T-cell (primary cell): ENCODE data around the gene PHF20. TPM values are rescaled to one million over a fixed set of nuclear protein-coding genes. Genes with fewer than 3 reads are reported as not detected.

ENCODE experiments used
- ATAC-seq, 4 experiments: fragments of 200-7000 bp in 3 of 4; fragments of 150-1000 bp in 1 of 4; cut with Tn5 transposase; replicated peaks in 1 of 4; 1 replicate in 3 of 4; 2 replicates in 1 of 4; pipeline ENCODE4 v1.10.0; 2021; ENCODE audit warnings: moderate library complexity in 3 of 4, mild to moderate bottlenecking in 2 of 4, moderate number of reproducible peaks in 1 of 4
- CTCF ChIA-PET, 2 donors: fragments of 300-600 bp; sonication (Branson Sonifier 250); formaldehyde crosslinking; loops; one replicate each; lab custom pipeline; 2022; ENCODE audit warnings: antibody characterized with exemption in 2 of 2; lab: Charles Lee
- POLR2A ChIA-PET, 2 donors: fragments of 300-600 bp; sonication (Branson Sonifier 250); formaldehyde crosslinking; loops; one replicate each; lab custom pipeline; 2022; ENCODE audit warnings: antibody characterized with exemption in 2 of 2; lab: Charles Lee
- DNase-seq, 35 experiments: peaks; one replicate each; pipeline versions ENCODE4 v3.0.0 to v3.0.0-alpha.2; 2013 to 2023
- H3K27ac ChIP-seq: one replicate; pipeline ENCODE4 v1.5.1; 2013; ENCODE audit warnings: low read length
- H3K27me3 ChIP-seq, 2 experiments: replicated peaks in 1 of 2; 1 replicate in 1 of 2; 2 replicates in 1 of 2; pipeline versions ENCODE4 v1.6.1 to v1.7.0; 2013; ENCODE audit warnings: low read length in 1 of 2, mixed read lengths in 1 of 2; ENCODE audit not compliant: control insufficient read depth in 2 of 2, insufficient read depth in 2 of 2; ENCODE audit errors: extremely low read depth in 1 of 2
- H3K36me3 ChIP-seq, 2 donors: 1 replicate in 1 of 2; 2 replicates in 1 of 2; pipeline versions ENCODE4 v1.6.1 to v1.7.0; 2013; ENCODE audit warnings: low read length in 1 of 2; ENCODE audit not compliant: control insufficient read depth in 2 of 2, insufficient read depth in 1 of 2; ENCODE audit errors: extremely low read depth in 1 of 2
- H3K4me1 ChIP-seq, 2 experiments: 1 replicate in 1 of 2; 2 replicates in 1 of 2; pipeline versions ENCODE4 v1.6.1 to v1.7.0; 2013; ENCODE audit warnings: low read length in 2 of 2, mixed read lengths in 1 of 2; ENCODE audit not compliant: insufficient read depth in 2 of 2, control insufficient read depth in 1 of 2; ENCODE audit errors: extremely low read depth in 1 of 2
- H3K4me3 ChIP-seq, 2 donors: 1 replicate in 1 of 2; 2 replicates in 1 of 2; pipeline versions ENCODE4 v1.5.1 to v1.7.0; 2013; ENCODE audit warnings: mild to moderate bottlenecking in 2 of 2, low read length in 1 of 2, moderate library complexity in 1 of 2; ENCODE audit not compliant: control insufficient read depth in 1 of 2; ENCODE audit errors: extremely low read depth in 1 of 2
- H3K9me3 ChIP-seq: 2 replicates; pipeline ENCODE4 v1.7.0; 2013
- H3K27ac Mint-ChIP-seq, 2 donors: one replicate each; pipeline ENCODE4 v1.8.0; 2020 to 2021; ENCODE audit warnings: mild to moderate bottlenecking in 2 of 2, mixed read lengths in 2 of 2
- H3K27me3 Mint-ChIP-seq, 2 donors: one replicate each; pipeline ENCODE4 v1.8.0; 2021 to 2022; ENCODE audit warnings: mixed read lengths in 2 of 2
- H3K36me3 Mint-ChIP-seq: one replicate; pipeline ENCODE4 v1.8.0; 2021; ENCODE audit warnings: mixed read lengths
- H3K4me1 Mint-ChIP-seq, 3 donors: one replicate each; pipeline ENCODE4 v1.8.0; 2020 to 2022; ENCODE audit warnings: mixed read lengths in 3 of 3, mild to moderate bottlenecking in 1 of 3
- H3K4me3 Mint-ChIP-seq, 3 donors: one replicate each; pipeline ENCODE4 v1.8.0; 2020 to 2022; ENCODE audit warnings: mild to moderate bottlenecking in 3 of 3, mixed read lengths in 3 of 3, moderate library complexity in 3 of 3
- H3K9me3 Mint-ChIP-seq, 3 donors: one replicate each; pipeline ENCODE4 v1.8.0; 2020 to 2022; ENCODE audit warnings: mixed read lengths in 3 of 3
- WGBS: methylation state at CpG from one replicate; pipeline ENCODE4 v1.1.5; 2013; ENCODE audit warnings: missing lambda C conversion rate; ENCODE audit not compliant: insufficient coverage; 5-methylcytosine and 5-hydroxymethylcytosine counted together
- total RNA-seq, 35 experiments: library from RNA in 6 of 35; stranded (reverse) in 6 of 35; fragments of 120-200 nt in 1 of 35; gene quantifications; one replicate each; pipeline versions ENCODE4 v1.2.1 to v1.2.4 and lab custom pipeline; 2013 to 2026

Gene PHF20
- total RNA-seq, 5 donors from 2014 or later (not counting 1 experiment from before 2014, with no cell fraction given) = 67.8 to 174 (median 68.9) TPM

DNA sequence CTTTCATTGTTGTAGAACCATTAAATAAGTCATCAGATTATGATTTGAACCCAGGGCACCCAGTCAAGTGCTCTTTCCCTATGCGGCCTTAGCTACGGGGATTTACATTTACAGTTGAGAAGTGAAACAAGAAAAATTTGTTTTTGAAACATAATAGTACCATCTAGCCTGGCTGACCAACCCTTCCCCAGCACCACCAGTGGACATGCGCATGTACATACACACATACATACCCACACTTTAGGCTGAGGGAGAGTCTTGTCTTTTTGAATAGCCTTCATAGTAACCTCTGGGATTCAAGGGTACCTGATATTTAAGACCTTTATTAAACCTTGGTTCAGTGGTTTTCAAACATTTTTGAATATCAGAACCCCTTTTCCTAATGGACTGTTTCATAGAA lies 148.7 kb downstream of the PHF20 start:
- H3K4me1 ChIP-seq = no peaks in the 10 kb centered on the region
- H3K36me3 Mint-ChIP-seq = peaks cover 40% of the 10 kb centered on the region
- no peaks in the 10 kb centered on the region for H3K9me3 ChIP-seq
- ChIA-PET CTCF (no interaction called here), POLR2A (interaction anchor here in 1 of 2 donors (0.6 kb wide), 1 partner anchor 200 kb away, joined by 3 read pairs; no protein-coding TSS in a partner anchor)
- no peak overlapping the region for H3K4me3 Mint-ChIP-seq
- no CpG with 5 or more reads among the region's 3 CpGs for WGBS
- no peak overlapping the region for H3K27ac ChIP-seq
- H3K36me3 ChIP-seq = peaks cover 5 to 61% of the 10 kb centered on the region in 2 donors
- ATAC-seq (no peak), DNase-seq (no peak)
- H3K4me3 ChIP-seq = no peak overlapping the region
- H3K27me3 Mint-ChIP-seq = no peaks in the 10 kb centered on the region
- no peak overlapping the region for H3K27ac Mint-ChIP-seq
- no peaks in the 10 kb centered on the region for H3K9me3 Mint-ChIP-seq
- H3K27me3 ChIP-seq = no peaks in the 10 kb centered on the region
- H3K4me1 Mint-ChIP-seq = no peaks in the 10 kb centered on the region

DNA sequence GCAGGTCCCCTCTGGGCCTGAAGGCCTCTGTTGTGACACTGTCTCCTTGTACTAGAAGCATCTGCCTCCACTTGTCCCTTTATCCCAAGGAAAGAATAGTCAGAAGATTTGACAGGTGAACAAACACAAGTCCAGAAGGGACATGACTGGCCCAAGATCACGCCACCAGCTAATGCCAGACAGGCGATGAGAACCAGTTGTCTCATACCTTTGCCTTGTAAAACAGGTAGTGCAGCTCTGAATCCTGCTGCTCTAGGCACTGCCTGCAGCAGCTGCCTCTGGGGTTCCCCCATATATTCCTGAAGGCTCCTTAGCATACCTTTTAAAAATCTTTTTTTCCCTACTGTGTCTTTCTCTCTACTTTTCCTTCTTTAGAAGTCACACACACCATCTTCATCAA lies 157.5 kb downstream of the PHF20 start:
- Mint-ChIP-seq H3K27ac (no peak overlapping the region), H3K9me3 (no peaks in the 10 kb centered on the region)

DNA sequence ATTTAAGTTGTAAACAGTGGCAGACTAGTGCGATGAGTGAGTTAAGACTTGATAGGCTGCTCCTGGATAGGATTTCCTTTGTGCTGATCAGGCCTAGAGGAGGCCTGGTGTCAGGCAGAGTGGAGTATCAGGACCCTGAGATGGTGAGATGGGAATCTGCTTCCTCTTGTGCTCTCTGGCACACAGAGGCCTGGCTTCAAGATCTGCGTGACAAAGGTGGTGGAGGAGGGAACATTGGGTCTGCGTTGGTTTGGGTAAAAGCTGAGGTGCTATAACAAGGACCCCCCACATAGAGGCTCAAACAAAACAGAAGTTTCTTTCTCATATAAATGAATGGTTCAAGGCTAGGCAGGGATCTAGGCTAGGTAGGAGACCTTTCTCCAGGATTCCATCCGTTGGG lies 162.2 kb downstream of the PHF20 start:
- no peaks in the 10 kb centered on the region for H3K4me1 ChIP-seq
- no peaks in the 10 kb centered on the region for H3K9me3 ChIP-seq
- H3K27ac ChIP-seq = no peak overlapping the region
- peak overlapping the region in 1 of 2 donors; percentile 45 for H3K27ac Mint-ChIP-seq
- H3K27me3 Mint-ChIP-seq = no peaks in the 10 kb centered on the region
- POLR2A ChIA-PET = interaction anchor here in 1 of 2 donors (0.6 kb wide), 1 partner anchor 84 kb away, joined by 4 read pairs; no protein-coding TSS in a partner anchor
- no peak overlapping the region for H3K4me3 ChIP-seq
- no peaks in the 10 kb centered on the region for H3K9me3 Mint-ChIP-seq
- ATAC-seq (no peak), DNase-seq (no peak)
- H3K4me3 Mint-ChIP-seq = no peak overlapping the region
- H3K27me3 ChIP-seq = no peaks in the 10 kb centered on the region
- CTCF ChIA-PET = no interaction called here
- H3K36me3 Mint-ChIP-seq = peaks cover 50% of the 10 kb centered on the region
- 94% methylated on average over 2 of the region's 4 CpGs for WGBS
- peaks cover 12 to 71% of the 10 kb centered on the region in 2 donors for H3K36me3 ChIP-seq
- H3K4me1 Mint-ChIP-seq = peaks cover 2 to 13% (median 2%) of the 10 kb centered on the region in 3 donors

More for the DNA sequence above, 157.5 kb downstream of the PHF20 start:
- peaks cover 0 to 13% (median 2%) of the 10 kb centered on the region in 3 donors for H3K4me1 Mint-ChIP-seq
- H3K4me3 ChIP-seq = no peak overlapping the region
- POLR2A ChIA-PET = no interaction called here
- no peaks in the 10 kb centered on the region for H3K4me1 ChIP-seq
- ATAC-seq (no peak), DNase-seq (no peak)
- H3K36me3 ChIP-seq = peaks cover 18 to 72% of the 10 kb centered on the region in 2 donors
- H3K27me3 ChIP-seq = no peaks in the 10 kb centered on the region
- H3K36me3 Mint-ChIP-seq = peaks cover 55% of the 10 kb centered on the region
- no peaks in the 10 kb centered on the region for H3K9me3 ChIP-seq
- H3K27me3 Mint-ChIP-seq = no peaks in the 10 kb centered on the region
- H3K27ac ChIP-seq = no peak overlapping the region
- 100% methylated on average over 2 of the region's 2 CpGs for WGBS
- H3K4me3 Mint-ChIP-seq = no peak overlapping the region
- CTCF ChIA-PET = no interaction called here

DNA sequence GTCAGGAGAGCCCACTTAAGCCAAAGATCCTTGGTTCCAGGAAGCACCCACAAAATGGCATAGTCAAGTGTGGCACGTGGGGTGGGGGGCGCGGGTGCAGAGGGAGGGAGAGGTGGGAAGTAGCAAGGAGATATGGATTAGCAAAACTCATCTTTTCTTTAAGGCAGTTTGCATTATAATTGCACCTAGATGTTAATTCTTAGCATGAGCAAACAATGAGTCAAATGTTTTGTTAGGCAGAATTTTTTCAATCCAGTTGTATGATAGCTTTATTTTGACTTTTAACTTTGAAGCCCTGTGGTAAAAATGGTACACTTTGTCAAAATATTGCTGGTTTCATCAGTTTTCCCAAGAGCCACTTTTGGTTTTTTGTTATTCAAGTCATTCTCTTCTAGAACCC lies 167.4 kb downstream of the PHF20 start:
- Mint-ChIP-seq H3K27ac (peak overlapping the region in 1 of 2 donors; percentile 58), H3K36me3 (peaks cover 40% of the 10 kb centered on the region), H3K4me3 (no peak overlapping the region), H3K27me3 (no peaks in the 10 kb centered on the region), H3K9me3 (no peaks in the 10 kb centered on the region), H3K4me1 (peaks cover 0 to 2% (median 0%) of the 10 kb centered on the region in 3 donors)
- no peak for DNase-seq
- no CpG with 5 or more reads among the region's 3 CpGs for WGBS
- Histone ChIP-seq H3K4me1 (no peaks in the 10 kb centered on the region), H3K27ac (no peak overlapping the region), H3K36me3 (peaks cover 8 to 77% of the 10 kb centered on the region in 2 donors), H3K27me3 (no peaks in the 10 kb centered on the region), H3K4me3 (no peak overlapping the region), H3K9me3 (no peaks in the 10 kb centered on the region)
- CTCF ChIA-PET = no interaction called here
- POLR2A ChIA-PET = interaction anchor here in 1 of 2 donors (0.7 kb wide), 1 partner anchor 567 kb away, joined by 3 read pairs; no protein-coding TSS in a partner anchor
- ATAC-seq = no peak

DNA sequence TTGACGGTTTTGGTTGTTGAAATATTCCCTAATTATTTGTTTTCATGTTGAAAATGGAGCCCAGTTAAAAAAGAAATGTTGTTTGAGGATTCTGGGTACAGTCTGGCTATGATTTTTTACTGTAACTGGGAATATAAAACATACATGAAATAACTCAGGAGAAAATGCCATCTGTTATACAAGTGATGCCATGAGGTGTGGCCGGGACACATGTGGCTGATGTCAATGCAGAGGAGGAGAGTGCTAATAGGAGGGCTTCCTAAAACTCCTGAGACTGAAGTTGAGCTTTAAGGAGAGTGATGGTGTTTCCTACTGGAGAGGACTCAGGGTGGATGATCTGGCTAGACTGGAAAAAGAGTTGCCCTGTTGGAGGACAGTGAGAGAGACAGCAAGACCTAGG lies 169.8 kb downstream of the PHF20 start:
- Mint-ChIP-seq H3K4me1 (no peaks in the 10 kb centered on the region), H3K4me3 (no peak overlapping the region), H3K27me3 (no peaks in the 10 kb centered on the region), H3K36me3 (peaks cover 40% of the 10 kb centered on the region), H3K9me3 (no peaks in the 10 kb centered on the region), H3K27ac (peak overlapping the region in 1 of 2 donors; percentile 13)
- WGBS = 100% methylated on average over 1 of the region's 2 CpGs
- POLR2A ChIA-PET = interaction anchor here in 1 of 2 donors (0.6 kb wide), 1 partner anchor 362 kb away, joined by 4 read pairs; no protein-coding TSS in a partner anchor
- CTCF ChIA-PET = interaction anchor here in 1 of 2 donors (2.7 kb wide), 1 partner anchor 12 kb away, joined by 13 read pairs; the partner anchor contains the start of gene SCAND1
- Histone ChIP-seq H3K9me3 (no peaks in the 10 kb centered on the region), H3K36me3 (peaks cover 8 to 69% of the 10 kb centered on the region in 2 donors), H3K27ac (no peak overlapping the region), H3K4me3 (no peak overlapping the region), H3K27me3 (no peaks in the 10 kb centered on the region), H3K4me1 (no peaks in the 10 kb centered on the region)
- DNase-seq (no peak), ATAC-seq (no peak)

DNA sequence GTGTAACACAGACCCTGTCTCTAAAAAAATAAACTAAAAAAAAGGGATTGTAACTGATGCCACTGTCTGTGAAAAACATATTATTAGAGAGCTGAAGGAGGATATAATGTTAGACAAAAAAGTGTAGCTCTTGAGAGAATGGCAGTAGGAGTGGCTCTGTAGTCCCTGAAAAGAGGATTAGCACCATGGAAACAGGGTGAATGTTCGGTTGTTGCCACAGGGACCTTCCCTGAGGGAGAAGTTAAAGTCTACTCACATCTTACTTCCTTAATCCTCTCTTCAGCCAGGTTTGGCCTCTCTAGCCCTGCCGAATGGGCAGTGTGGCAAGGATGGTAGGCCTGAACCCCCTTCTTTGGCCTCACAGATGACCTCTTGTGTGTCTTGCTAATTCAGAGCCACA lies 170.4 kb downstream of the PHF20 start:
- H3K36me3 ChIP-seq = peaks cover 8 to 70% of the 10 kb centered on the region in 2 donors

More for the DNA sequence above, 170.4 kb downstream of the PHF20 start:
- POLR2A ChIA-PET = no interaction called here
- Mint-ChIP-seq H3K27me3 (no peaks in the 10 kb centered on the region), H3K9me3 (no peaks in the 10 kb centered on the region), H3K4me1 (peaks cover 0 to under 1% (median 0%) of the 10 kb centered on the region in 3 donors), H3K36me3 (peaks cover 42% of the 10 kb centered on the region), H3K27ac (peak overlapping the region in 1 of 2 donors; percentile 33), H3K4me3 (no peak overlapping the region)
- H3K9me3 ChIP-seq = no peaks in the 10 kb centered on the region
- CTCF ChIA-PET = interaction anchor here in 1 of 2 donors (0.5 to 2.7 kb wide), 3 partner anchors 12 to 283 kb away, joined by 4 to 13 read pairs (median 7); partner anchors contain the start of gene SCAND1
- H3K4me1 ChIP-seq = no peaks in the 10 kb centered on the region
- DNase-seq (no peak), ATAC-seq (no peak)
- no CpG with 5 or more reads among the region's 2 CpGs for WGBS
- H3K4me3 ChIP-seq = no peak overlapping the region
- H3K27ac ChIP-seq = no peak overlapping the region
- no peaks in the 10 kb centered on the region for H3K27me3 ChIP-seq
